SJSA1 (cell line): ENCODE results near the gene ZYX. TPM values are rescaled to one million over a fixed set of nuclear protein-coding genes. Genes with fewer than 3 reads are reported as not detected.
A peak's percentile ranks its signal among the peaks of the same experiment; 100 is the strongest.

Experiments used
- DNase-seq, 2 experiments: peaks; one replicate each; pipeline ENCODE4 v3.0.0-alpha.2; 2015 to 2020; ENCODE audit warnings: low spot score in 2 of 2, low read depth in 1 of 2
- H3K27ac ChIP-seq: fragments of 250-450 bp; sonication (Bioruptor Pico); 2 replicates; pipeline ENCODE4 v1.5.1; 2020; ENCODE audit warnings: mild to moderate bottlenecking, moderate library complexity
- H3K27me3 ChIP-seq: fragments of 250-450 bp; sonication (Bioruptor Pico); replicated peaks from 2 replicates; pipeline ENCODE4 v1.5.1; 2020; ENCODE audit warnings: mild to moderate bottlenecking, moderate library complexity
- H3K36me3 ChIP-seq: fragments of 250-450 bp; sonication (Bioruptor Pico); 2 replicates; pipeline ENCODE4 v1.5.1; 2020; ENCODE audit warnings: mild to moderate bottlenecking
- H3K4me1 ChIP-seq: fragments of 250-450 bp; sonication (Bioruptor Pico); replicated peaks from 2 replicates; pipeline ENCODE4 v1.6.1; 2021; ENCODE audit warnings: mild to moderate bottlenecking
- H3K4me3 ChIP-seq: fragments of 250-450 bp; sonication (Bioruptor Pico); 2 replicates; pipeline ENCODE4 v1.5.1; 2020; ENCODE audit warnings: mild to moderate bottlenecking
- H3K9me3 ChIP-seq: fragments of 250-450 bp; sonication (Bioruptor Pico); replicated peaks from 2 replicates; pipeline ENCODE4 v1.5.1; 2020; ENCODE audit warnings: mild to moderate bottlenecking
- total RNA-seq: library from RNA; depleted of rRNA; stranded (reverse); fragments of >200 nt; shearing (Covaris generic); gene quantifications from 2 replicates; pipeline ENCODE4 v1.2.3, GENCODE V29; 2014

Gene ZYX
- total RNA-seq, 1 experiment from 2014 or later = 86.5 TPM

GRCh38 chr7:143355450-143356385, 25.4 kb upstream of the ZYX start:
- peaks cover 34% of the 10 kb centered on the region for H3K27me3 ChIP-seq
- no peak overlapping the region for H3K4me3 ChIP-seq
- H3K27ac ChIP-seq = no peak overlapping the region
- no peaks in the 10 kb centered on the region for H3K36me3 ChIP-seq
- no peak for DNase-seq
- no peaks in the 10 kb centered on the region for H3K9me3 ChIP-seq
- no peaks in the 10 kb centered on the region for H3K4me1 ChIP-seq

GRCh38 chr7:143356414-143357050, 24.6 kb upstream of the ZYX start:
- no peaks in the 10 kb centered on the region for H3K36me3 ChIP-seq
- H3K27me3 ChIP-seq = peaks cover 34% of the 10 kb centered on the region
- no peaks in the 10 kb centered on the region for H3K9me3 ChIP-seq
- no peak for DNase-seq
- no peak overlapping the region for H3K4me3 ChIP-seq
- no peaks in the 10 kb centered on the region for H3K4me1 ChIP-seq
- H3K27ac ChIP-seq = no peak overlapping the region

GRCh38 chr7:143358626-143359025, 22.5 kb upstream of the ZYX start:
- peaks cover 48% of the 10 kb centered on the region for H3K27me3 ChIP-seq
- no peak overlapping the region for H3K27ac ChIP-seq
- no peaks in the 10 kb centered on the region for H3K36me3 ChIP-seq
- H3K9me3 ChIP-seq = no peaks in the 10 kb centered on the region
- H3K4me3 ChIP-seq = no peak overlapping the region
- DNase-seq = no peak
- H3K4me1 ChIP-seq = peaks cover 6% of the 10 kb centered on the region

- H3K27ac ChIP-seq = no peak overlapping the region
- no peaks in the 10 kb centered on the region for H3K36me3 ChIP-seq
- no peak for DNase-seq
- no peak overlapping the region for H3K4me3 ChIP-seq
- no peaks in the 10 kb centered on the region for H3K9me3 ChIP-seq
- H3K27me3 ChIP-seq = peaks cover 61% of the 10 kb centered on the region
- H3K4me1 ChIP-seq = peaks cover 6% of the 10 kb centered on the region
Measured at GRCh38 chr7:143359771-143360353, 21.3 kb upstream of the ZYX start.

- H3K27me3 ChIP-seq = peaks cover 70% of the 10 kb centered on the region
- no peak overlapping the region for H3K27ac ChIP-seq
- H3K9me3 ChIP-seq = no peaks in the 10 kb centered on the region
- peaks cover 6% of the 10 kb centered on the region for H3K4me1 ChIP-seq
- H3K4me3 ChIP-seq = no peak overlapping the region
- no peaks in the 10 kb centered on the region for H3K36me3 ChIP-seq
- no peak for DNase-seq
Measured at GRCh38 chr7:143360788-143361551, 20.2 kb upstream of the ZYX start.

- no peaks in the 10 kb centered on the region for H3K9me3 ChIP-seq
Measured at GRCh38 chr7:143361552-143362130, 19.5 kb upstream of the ZYX start.

GRCh38 chr7:143362131-143363015, 18.8 kb upstream of the ZYX start, which contains the start of gene FAM131B:
TSS of gene FAM131B (minus strand) at chr7:143362713. CDS start at chr7:143362603, 110 bp downstream.
- Histone ChIP-seq H3K4me3 (peak within 1 kb of the TSS; percentile 25), H3K4me1 (peaks cover 6% of the 10 kb centered on the region), H3K9me3 (no peaks in the 10 kb centered on the region), H3K36me3 (no peaks in the 10 kb centered on the region), H3K27ac (no peak within 1 kb of the TSS), H3K27me3 (peaks cover 73% of the 10 kb centered on the region)
- DNase-seq = no peak

More at GRCh38 chr7:143361552-143362130, 19.5 kb upstream of the ZYX start:
- Histone ChIP-seq H3K36me3 (no peaks in the 10 kb centered on the region), H3K4me1 (peaks cover 6% of the 10 kb centered on the region), H3K4me3 (no peak overlapping the region), H3K27me3 (peaks cover 74% of the 10 kb centered on the region), H3K27ac (no peak overlapping the region)
- no peak for DNase-seq

GRCh38 chr7:143363016-143363937, 17.9 kb upstream of the ZYX start:
- no peak overlapping the region for H3K27ac ChIP-seq
- peaks cover 6% of the 10 kb centered on the region for H3K4me1 ChIP-seq
- H3K4me3 ChIP-seq = no peak overlapping the region
- peaks cover 68% of the 10 kb centered on the region for H3K27me3 ChIP-seq
- no peaks in the 10 kb centered on the region for H3K9me3 ChIP-seq
- no peaks in the 10 kb centered on the region for H3K36me3 ChIP-seq
- DNase-seq = no peak

GRCh38 chr7:143367972-143368371, 13.2 kb upstream of the ZYX start:
- H3K27me3 ChIP-seq = peaks cover 38% of the 10 kb centered on the region
- H3K4me1 ChIP-seq = no peaks in the 10 kb centered on the region
- no peaks in the 10 kb centered on the region for H3K36me3 ChIP-seq
- H3K9me3 ChIP-seq = no peaks in the 10 kb centered on the region
- H3K27ac ChIP-seq = no peak overlapping the region
- DNase-seq = no peak
- H3K4me3 ChIP-seq = no peak overlapping the region

GRCh38 chr7:143368387-143368786, 12.8 kb upstream of the ZYX start:
- Histone ChIP-seq H3K27me3 (peaks cover 34% of the 10 kb centered on the region), H3K4me1 (no peaks in the 10 kb centered on the region), H3K9me3 (no peaks in the 10 kb centered on the region), H3K27ac (no peak overlapping the region), H3K4me3 (no peak overlapping the region), H3K36me3 (no peaks in the 10 kb centered on the region)
- no peak for DNase-seq

GRCh38 chr7:143369678-143370651, 11.2 kb upstream of the ZYX start:
- H3K27ac ChIP-seq = no peak overlapping the region
- H3K36me3 ChIP-seq = no peaks in the 10 kb centered on the region
- peaks cover under 1% of the 10 kb centered on the region for H3K4me1 ChIP-seq
- H3K27me3 ChIP-seq = peaks cover 18% of the 10 kb centered on the region
- H3K9me3 ChIP-seq = no peaks in the 10 kb centered on the region
- no peak overlapping the region for H3K4me3 ChIP-seq
- no peak for DNase-seq
